Measurements from ENCODE around the gene LRRC53. TPM values are rescaled to one million over a fixed set of nuclear protein-coding genes. Genes with fewer than 3 reads are reported as not detected.

Gene LRRC53
- total and polyA plus RNA-seq, 12 donors: not detected

GRCh38 chr1:74430342-74430934, 82.0 kb downstream of the LRRC53 start:
- TF ChIP-seq CTCF (IDR thresholded peaks at IDR 0.05): no peak
- ATAC-seq (no peak), DNase-seq (no peak)
- WGBS, 2 donors: 48 to 52% methylated on average over 4 of the region's 4 CpGs
- intact Hi-C loops (cut with DNase I): no loop called here
- no peak overlapping the region for H3K4me3 ChIP-seq
- no peaks in the 10 kb centered on the region for H3K27me3 ChIP-seq
- H3K36me3 ChIP-seq: no peaks in the 10 kb centered on the region
- peaks cover under 1 to 50% (median 11%) of the 10 kb centered on the region in 9 donors for H3K4me1 ChIP-seq
- H3K27ac ChIP-seq: peak overlapping the region in 4 of 10 donors; percentile 11 to 28 (median 16)
- H3K9me3 ChIP-seq: no peaks in the 10 kb centered on the region

- ATAC-seq: no peak
- 67 to 71% methylated on average over 3 of the region's 3 CpGs for WGBS, 2 donors
- H3K4me3 ChIP-seq: no peak overlapping the region
- no peaks in the 10 kb centered on the region for H3K9me3 ChIP-seq
- H3K27me3 ChIP-seq: no peaks in the 10 kb centered on the region
- H3K4me1 ChIP-seq: peaks cover 2 to 52% (median 13%) of the 10 kb centered on the region in 9 donors
- TF ChIP-seq CTCF (IDR thresholded peaks at IDR 0.05): no peak
- no peaks in the 10 kb centered on the region for H3K36me3 ChIP-seq
- intact Hi-C loops (cut with DNase I): no loop called here
- no peak for DNase-seq
- peak overlapping the region in 3 of 10 donors; percentile 11 to 28 (median 18) for H3K27ac ChIP-seq
Measured at GRCh38 chr1:74429580-74429979, 82.8 kb downstream of the LRRC53 start.

GRCh38 chr1:74427681-74428080, 84.7 kb downstream of the LRRC53 start:
- DNase-seq (no peak), ATAC-seq (no peak)
- H3K27ac ChIP-seq: no peak overlapping the region
- H3K4me3 ChIP-seq: no peak overlapping the region
- H3K4me1 ChIP-seq: peaks cover under 1 to 36% (median 13%) of the 10 kb centered on the region in 9 donors
- 81 to 100% methylated on average over 1 of the region's 1 CpG for WGBS, 2 donors
- intact Hi-C loops (cut with DNase I): no loop called here
- no peaks in the 10 kb centered on the region for H3K27me3 ChIP-seq
- no peaks in the 10 kb centered on the region for H3K9me3 ChIP-seq
- no peaks in the 10 kb centered on the region for H3K36me3 ChIP-seq
- no peak for TF ChIP-seq CTCF (IDR thresholded peaks at IDR 0.05)

- whole genome bisulfite sequencing, 2 donors: 25 to 26% methylated on average over 7 of the region's 7 CpGs
- peak overlapping the region; percentile 42 to 78 (median 64) for H3K27ac ChIP-seq
- ATAC-seq: peak in 5 of 8 donors; percentile 36 to 56 (median 51)
Measured at GRCh38 chr1:74426208-74426937, 86.0 kb downstream of the LRRC53 start.

More at GRCh38 chr1:74426208-74426937, 86.0 kb downstream of the LRRC53 start:
- Histone ChIP-seq H3K9me3 (no peaks in the 10 kb centered on the region), H3K36me3 (no peaks in the 10 kb centered on the region), H3K27me3 (no peaks in the 10 kb centered on the region), H3K4me1 (peaks cover 0 to 31% (median 13%) of the 10 kb centered on the region in 9 donors), H3K4me3 (no peak overlapping the region)
- DNase-seq: no peak
- intact Hi-C loops (cut with DNase I): no loop called here
- no peak for TF ChIP-seq CTCF (IDR thresholded peaks at IDR 0.05)

Measured in heart right ventricle (tissue), 16 donors.